ENCODE measurements around the gene DNAJA3.

Gene DNAJA3

GRCh38 chr16:4410335-4411075 is 15.2 kb upstream of the DNAJA3 start:
- Histone ChIP-seq H3K4me3 (ENCODE audit: insufficient read length, low read depth) (no peak overlapping the region), H3K9me3 (ENCODE audit: insufficient read depth, low read length) (no peaks in the 10 kb centered on the region), H3K27me3 (ENCODE audit: insufficient read depth, insufficient read length) (no peaks in the 10 kb centered on the region), H3K4me1 (ENCODE audit: insufficient read depth, insufficient read length) (peaks cover 15% of the 10 kb centered on the region), H3K9ac (ENCODE audit: insufficient read length, low read depth) (no peak overlapping the region), H3K36me3 (ENCODE audit: insufficient read depth, insufficient read length, low read length) (peaks cover 37% of the 10 kb centered on the region)
- no peak for DNase-seq (ENCODE audit: low read depth, low spot score)
- TF ChIP-seq SUZ12 (IDR thresholded peaks at IDR 0.05; ENCODE audit: extremely low read depth, insufficient read depth, insufficient read length) = no peak

- Histone ChIP-seq H3K9me3 (ENCODE audit: insufficient read depth, low read length) (no peaks in the 10 kb centered on the region), H3K36me3 (ENCODE audit: insufficient read depth, insufficient read length, low read length) (peaks cover 30% of the 10 kb centered on the region), H3K9ac (ENCODE audit: insufficient read length, low read depth) (no peak overlapping the region), H3K27me3 (ENCODE audit: insufficient read depth, insufficient read length) (peaks cover 2% of the 10 kb centered on the region), H3K4me1 (ENCODE audit: insufficient read depth, insufficient read length) (peaks cover 15% of the 10 kb centered on the region), H3K4me3 (ENCODE audit: insufficient read length, low read depth) (no peak overlapping the region)
- TF ChIP-seq SUZ12 (IDR thresholded peaks at IDR 0.05; ENCODE audit: extremely low read depth, insufficient read depth, insufficient read length) = no peak
- TF ChIP-seq YY1 (IDR thresholded peaks at IDR 0.05; ENCODE audit: insufficient read depth, insufficient read length) = no peak
- no peak for TF ChIP-seq ZNF274 (IDR thresholded peaks at IDR 0.05; ENCODE audit: low read depth, low read length)
- no peak for DNase-seq (ENCODE audit: low read depth, low spot score)
These were observed 14.0 kb upstream of the DNAJA3 start for GRCh38 chr16:4411684-4412083.

- no peaks in the 10 kb centered on the region for H3K9me3 ChIP-seq (ENCODE audit: insufficient read depth, low read length)
- H3K4me3 ChIP-seq (ENCODE audit: insufficient read length, low read depth) = no peak overlapping the region
- DNase-seq (ENCODE audit: low read depth, low spot score) = no peak
- peaks cover 6% of the 10 kb centered on the region for H3K27me3 ChIP-seq (ENCODE audit: insufficient read depth, insufficient read length)
- peaks cover 29% of the 10 kb centered on the region for H3K36me3 ChIP-seq (ENCODE audit: insufficient read depth, insufficient read length, low read length)
- TF ChIP-seq ZNF274 (IDR thresholded peaks at IDR 0.05; ENCODE audit: low read depth, low read length) (no peak), YY1 (IDR thresholded peaks at IDR 0.05; ENCODE audit: insufficient read depth, insufficient read length) (no peak), SUZ12 (IDR thresholded peaks at IDR 0.05; ENCODE audit: extremely low read depth, insufficient read depth, insufficient read length) (no peak)
- peaks cover 15% of the 10 kb centered on the region for H3K4me1 ChIP-seq (ENCODE audit: insufficient read depth, insufficient read length)
- H3K9ac ChIP-seq (ENCODE audit: insufficient read length, low read depth) = no peak overlapping the region
These were observed 13.5 kb upstream of the DNAJA3 start for GRCh38 chr16:4412159-4412558.

GRCh38 chr16:4412854-4413253 is 12.8 kb upstream of the DNAJA3 start:
- Histone ChIP-seq H3K9ac (ENCODE audit: insufficient read length, low read depth) (no peak overlapping the region), H3K36me3 (ENCODE audit: insufficient read depth, insufficient read length, low read length) (peaks cover 22% of the 10 kb centered on the region)

GRCh38 chr16:4414187-4414917 is 11.3 kb upstream of the DNAJA3 start:
- H3K27me3 ChIP-seq (ENCODE audit: insufficient read depth, insufficient read length) = peaks cover 10% of the 10 kb centered on the region
- TF ChIP-seq ZNF274 (IDR thresholded peaks at IDR 0.05; ENCODE audit: low read depth, low read length) (no peak), YY1 (IDR thresholded peaks at IDR 0.05; ENCODE audit: insufficient read depth, insufficient read length) (no peak), SUZ12 (IDR thresholded peaks at IDR 0.05; ENCODE audit: extremely low read depth, insufficient read depth, insufficient read length) (no peak)
- H3K9ac ChIP-seq (ENCODE audit: insufficient read length, low read depth) = no peak overlapping the region
- H3K36me3 ChIP-seq (ENCODE audit: insufficient read depth, insufficient read length, low read length) = peaks cover 14% of the 10 kb centered on the region
- H3K4me3 ChIP-seq (ENCODE audit: insufficient read length, low read depth) = no peak overlapping the region
- H3K4me1 ChIP-seq (ENCODE audit: insufficient read depth, insufficient read length) = peaks cover 14% of the 10 kb centered on the region
- no peaks in the 10 kb centered on the region for H3K9me3 ChIP-seq (ENCODE audit: insufficient read depth, low read length)
- DNase-seq (ENCODE audit: low read depth, low spot score) = no peak

More at GRCh38 chr16:4412854-4413253, 12.8 kb upstream of the DNAJA3 start:
- Histone ChIP-seq H3K4me3 (ENCODE audit: insufficient read length, low read depth) (no peak overlapping the region), H3K4me1 (ENCODE audit: insufficient read depth, insufficient read length) (peaks cover 15% of the 10 kb centered on the region), H3K27me3 (ENCODE audit: insufficient read depth, insufficient read length) (peaks cover 10% of the 10 kb centered on the region), H3K9me3 (ENCODE audit: insufficient read depth, low read length) (no peaks in the 10 kb centered on the region)
- DNase-seq (ENCODE audit: low read depth, low spot score) = no peak
- TF ChIP-seq ZNF274 (IDR thresholded peaks at IDR 0.05; ENCODE audit: low read depth, low read length) (no peak), SUZ12 (IDR thresholded peaks at IDR 0.05; ENCODE audit: extremely low read depth, insufficient read depth, insufficient read length) (no peak), YY1 (IDR thresholded peaks at IDR 0.05; ENCODE audit: insufficient read depth, insufficient read length) (no peak)

- Histone ChIP-seq H3K9me3 (ENCODE audit: insufficient read depth, low read length) (no peaks in the 10 kb centered on the region), H3K4me3 (ENCODE audit: insufficient read length, low read depth) (peak overlapping the region; percentile 85), H3K9ac (ENCODE audit: insufficient read length, low read depth) (peak overlapping the region; percentile 86), H3K36me3 (ENCODE audit: insufficient read depth, insufficient read length, low read length) (peaks cover 14% of the 10 kb centered on the region), H3K4me1 (ENCODE audit: insufficient read depth, insufficient read length) (peaks cover 10% of the 10 kb centered on the region), H3K27me3 (ENCODE audit: insufficient read depth, insufficient read length) (peaks cover 10% of the 10 kb centered on the region)
- no peak for TF ChIP-seq YY1 (IDR thresholded peaks at IDR 0.05; ENCODE audit: insufficient read depth, insufficient read length)
- no peak for DNase-seq (ENCODE audit: low read depth, low spot score)
These were observed 10.0 kb upstream of the DNAJA3 start for GRCh38 chr16:4415538-4416199.

Data from NT2/D1 (cell line).